ENCODE results near the gene CERS5.

GRCh38 chr12:50110127-50110761, 56.9 kb downstream of the CERS5 start:
- TF ChIP-seq CTCF (IDR thresholded peaks at IDR 0.05; ENCODE audit: low read depth, low read length), result no peak
- no peak for TF ChIP-seq POLR2A (IDR thresholded peaks at IDR 0.05; ENCODE audit: extremely low read depth, insufficient read length)
- no peak for TF ChIP-seq MAX (IDR thresholded peaks at IDR 0.05; ENCODE audit: low read depth, low read length)
- no peak for TF ChIP-seq MYC (IDR thresholded peaks at IDR 0.05; ENCODE audit: low read depth, low read length)

Measured in NB4 (cell line).